ENCODE measurements around the gene NSMCE1. TPM values are rescaled to one million over a fixed set of nuclear protein-coding genes. Genes with fewer than 3 reads are reported as not detected.

The NSMCE1 gene
- total RNA-seq, 2 experiments from 2014 or later: 117 to 118 TPM

GRCh38 chr16:27195941-27196595, 72.5 kb downstream of the NSMCE1 start:
- POLR2A ChIA-PET: interaction anchor here (0.7 kb wide), 1 partner anchor 26 kb away, joined by 4 read pairs; no protein-coding TSS in a partner anchor
- CTCF ChIA-PET: interaction anchor here (1.0 kb wide), 2 partner anchors 15 to 205 kb away, joined by 3 to 4 read pairs; no protein-coding TSS in a partner anchor

- POLR2A ChIA-PET: no interaction called here
Observed at GRCh38 chr16:27195076-27195741, 73.4 kb downstream of the NSMCE1 start.

GRCh38 chr16:27193300-27193990, 75.1 kb downstream of the NSMCE1 start:
- ChIA-PET POLR2A (no interaction called here), CTCF (interaction anchor here (2.2 kb wide), 1 partner anchor 14 kb away, joined by 9 read pairs; no protein-coding TSS in a partner anchor)

More at GRCh38 chr16:27195076-27195741, 73.4 kb downstream of the NSMCE1 start:
- CTCF ChIA-PET: interaction anchor here (1.0 kb wide), 1 partner anchor 15 kb away, joined by 4 read pairs; no protein-coding TSS in a partner anchor

- CTCF ChIA-PET: interaction anchor here (2.7 kb wide), 1 partner anchor 11 kb away, joined by 10 read pairs; no protein-coding TSS in a partner anchor
- POLR2A ChIA-PET: no interaction called here
Observed at GRCh38 chr16:27191352-27191924, 77.1 kb downstream of the NSMCE1 start.

- CTCF ChIA-PET: interaction anchor here (1.6 to 2.7 kb wide), 2 partner anchors 10 to 183 kb away, joined by 3 to 10 read pairs; no protein-coding TSS in a partner anchor
- POLR2A ChIA-PET: no interaction called here
Observed at GRCh38 chr16:27190316-27190871, 78.2 kb downstream of the NSMCE1 start.

GRCh38 chr16:27189335-27189972, 79.1 kb downstream of the NSMCE1 start:
- CTCF ChIA-PET: interaction anchor here (1.6 to 2.7 kb wide), 2 partner anchors 9 to 184 kb away, joined by 3 to 10 read pairs; no protein-coding TSS in a partner anchor
- POLR2A ChIA-PET: no interaction called here

GRCh38 chr16:27188633-27189032, 79.9 kb downstream of the NSMCE1 start:
- ChIA-PET CTCF (interaction anchor here (1.6 to 2.7 kb wide), 2 partner anchors 8 to 185 kb away, joined by 3 to 10 read pairs; no protein-coding TSS in a partner anchor), POLR2A (no interaction called here)

- ChIA-PET CTCF (no interaction called here), POLR2A (no interaction called here)
Observed at GRCh38 chr16:27185776-27186130, 82.8 kb downstream of the NSMCE1 start.

- ChIA-PET POLR2A (no interaction called here), CTCF (no interaction called here)
Observed at GRCh38 chr16:27182906-27183405, 85.6 kb downstream of the NSMCE1 start.

- CTCF ChIA-PET: interaction anchor here (0.7 to 2.4 kb wide), 6 partner anchors 9 to 174 kb away, joined by 3 to 20 read pairs (median 4); partner anchors contain the start of gene KDM8
- POLR2A ChIA-PET: no interaction called here
Observed at GRCh38 chr16:27181019-27181790, 87.4 kb downstream of the NSMCE1 start.

- ChIA-PET POLR2A (interaction anchor here (1.2 kb wide), 1 partner anchor 188 kb away, joined by 3 read pairs; no protein-coding TSS in a partner anchor), CTCF (interaction anchor here (0.7 to 2.9 kb wide), 27 partner anchors 8 to 284 kb away, joined by 3 to 33 read pairs (median 5); partner anchors contain the start of genes IL21R and KDM8)
Observed at GRCh38 chr16:27179500-27180072, 89.0 kb downstream of the NSMCE1 start.

GRCh38 chr16:27177031-27177774, 91.4 kb downstream of the NSMCE1 start:
- ChIA-PET CTCF (interaction anchor here (1.3 kb wide), 1 partner anchor 190 kb away, joined by 6 read pairs; no protein-coding TSS in a partner anchor), POLR2A (no interaction called here)

GRCh38 chr16:27175888-27176287, 92.7 kb downstream of the NSMCE1 start:
- CTCF ChIA-PET: interaction anchor here (0.8 to 1.3 kb wide), 2 partner anchors 179 to 192 kb away, joined by 3 to 6 read pairs; no protein-coding TSS in a partner anchor
- POLR2A ChIA-PET: no interaction called here
